HG02571 (cell line): ENCODE measurements around the gene TMEM253.
A peak's percentile ranks its signal among the peaks of the same experiment; 100 is the strongest.

Source experiments
- ATAC-seq: cut with Tn5 transposase; IDR thresholded peaks from one replicate; pipeline ENCODE4 v1.9.1; 2021; ENCODE audit warnings: mild to moderate bottlenecking, moderate library complexity; ENCODE audit not compliant: unreplicated experiment

The TMEM253 gene

GRCh38 chr14:21089877-21090193, 11.0 kb upstream of the TMEM253 start:
- no peak for ATAC-seq

DNA sequence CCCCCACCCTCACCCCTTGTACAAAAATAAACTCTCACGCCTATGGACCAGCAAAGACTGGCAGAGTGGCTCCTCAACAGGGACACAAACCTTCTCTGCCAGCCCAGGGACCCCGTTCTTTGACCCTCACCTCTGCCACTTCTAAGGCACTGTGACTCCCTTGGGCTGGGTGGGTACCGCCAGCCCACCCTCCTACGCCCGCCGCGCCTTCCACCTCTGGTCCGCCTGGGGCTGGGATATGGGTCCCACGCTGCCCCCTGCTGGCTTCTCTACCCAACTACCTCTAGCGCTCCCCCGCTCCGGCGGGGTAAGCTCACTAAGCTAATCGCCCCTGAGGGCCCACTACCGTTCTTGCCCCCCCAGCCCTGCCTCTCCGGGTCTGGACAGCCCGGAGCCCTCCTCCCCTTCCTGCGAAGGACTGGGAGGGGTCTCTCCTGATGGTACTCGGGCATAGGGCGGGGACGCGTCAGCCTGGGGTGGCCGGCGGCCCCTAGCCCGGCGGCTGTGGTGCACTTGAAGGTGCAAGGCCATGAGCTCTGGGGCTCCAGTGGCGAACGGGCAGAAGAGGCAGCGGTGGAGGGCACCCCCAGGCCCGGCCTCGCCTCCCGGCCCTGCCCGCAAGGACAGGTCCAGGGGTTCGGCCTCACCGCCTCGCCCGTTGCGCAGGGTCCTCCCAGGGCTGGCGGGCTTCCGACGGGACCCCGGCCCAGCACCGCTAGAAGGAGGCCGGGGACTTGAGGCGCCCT, 10.5 kb upstream of the TMEM253 start:
- no peak for ATAC-seq

DNA sequence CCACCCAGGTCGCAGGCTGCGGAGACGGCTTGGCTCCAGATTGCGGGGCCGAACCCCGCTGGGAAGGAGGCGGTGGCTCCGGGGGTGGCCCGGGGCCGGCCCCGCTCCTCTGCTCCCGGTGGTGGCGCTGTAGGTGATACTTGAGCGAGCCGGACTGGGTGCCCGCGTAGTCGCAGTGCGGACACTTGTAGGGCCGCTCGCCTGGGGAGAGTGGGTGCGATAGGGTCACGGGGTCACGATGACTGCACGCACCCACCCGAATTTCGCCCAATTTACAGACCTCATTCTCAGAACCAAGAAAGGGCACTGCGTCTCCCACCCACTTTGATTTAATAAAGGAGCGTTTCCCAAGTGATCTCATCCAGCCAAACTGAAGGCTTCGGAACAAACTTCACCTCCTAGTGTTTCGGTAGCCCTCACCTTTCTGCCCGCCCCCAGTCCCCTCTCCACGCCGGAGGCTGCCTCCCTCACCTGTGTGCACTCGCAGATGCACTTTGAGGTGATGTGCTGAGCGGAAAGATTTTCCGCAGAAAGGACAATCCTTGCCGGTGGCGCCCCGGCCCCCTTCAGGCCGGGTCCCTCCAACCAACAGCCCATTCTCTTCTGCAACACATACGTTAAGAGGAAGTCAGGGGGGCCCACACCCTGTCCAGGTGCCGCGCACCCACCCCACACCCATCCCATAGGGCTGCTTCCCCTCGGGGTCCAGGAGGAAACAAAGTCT, 9.8 kb upstream of the TMEM253 start:
- no peak for ATAC-seq

DNA sequence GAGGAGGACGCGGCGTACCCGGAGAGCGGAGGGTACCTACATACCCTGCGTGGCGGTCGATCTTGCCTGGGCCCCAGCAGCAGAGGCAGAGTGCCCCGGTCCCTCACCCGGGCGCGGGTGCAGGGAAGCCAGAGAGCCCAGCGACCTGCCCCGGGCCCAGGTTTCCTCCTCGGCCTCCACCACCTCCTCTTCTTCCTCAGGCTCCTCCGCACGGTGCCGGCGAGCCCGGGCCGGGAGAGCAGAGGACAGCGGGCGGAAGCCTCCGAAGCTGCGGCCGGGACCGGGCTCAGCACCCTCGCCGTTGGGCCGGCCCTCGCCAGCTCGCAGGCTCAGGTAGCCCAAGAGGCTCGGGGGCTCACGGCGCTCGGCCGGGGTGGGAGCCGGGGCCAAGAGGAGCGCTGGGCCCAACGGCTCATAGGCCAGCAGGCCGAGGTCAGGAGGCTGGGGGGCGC, 9.0 kb upstream of the TMEM253 start:
- no peak for ATAC-seq

DNA sequence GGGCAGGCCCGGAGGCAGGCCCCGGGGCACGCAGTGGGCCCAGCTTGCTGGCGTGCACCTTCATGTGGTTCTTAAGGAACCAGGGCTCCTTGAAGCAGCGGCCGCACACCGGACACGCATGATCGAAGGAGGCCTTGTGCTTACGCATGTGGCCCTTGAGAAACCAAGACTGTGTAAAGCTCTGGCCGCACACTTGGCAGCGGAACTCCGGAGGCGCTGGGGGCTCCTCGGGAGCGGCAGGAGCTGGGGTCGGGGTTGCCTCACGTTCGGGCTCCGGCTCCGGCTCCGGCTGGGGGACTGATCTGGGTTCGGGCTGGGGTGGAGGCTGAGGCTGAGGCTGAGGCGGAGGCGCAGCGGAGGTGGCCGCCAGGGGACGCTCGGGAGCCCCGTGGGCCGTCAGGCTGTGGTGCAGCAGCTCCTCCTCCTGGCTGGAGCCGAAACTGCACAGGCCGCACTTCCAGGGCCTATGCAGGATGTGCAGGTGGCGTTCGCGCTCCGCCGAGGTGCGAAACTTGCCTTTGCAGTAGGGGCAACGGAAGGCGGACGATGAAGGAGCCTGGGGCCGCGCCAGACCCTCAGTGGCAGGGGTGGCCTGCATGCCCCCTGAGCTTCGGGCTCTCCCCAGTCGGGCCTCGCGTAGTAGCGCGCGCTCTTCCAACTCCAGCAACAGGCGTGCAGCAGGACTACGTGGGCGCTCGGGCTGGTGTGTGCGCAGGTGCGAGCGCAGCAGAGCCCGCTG, 8.4 kb upstream of the TMEM253 start:
- ATAC-seq, result peak; percentile 80

DNA sequence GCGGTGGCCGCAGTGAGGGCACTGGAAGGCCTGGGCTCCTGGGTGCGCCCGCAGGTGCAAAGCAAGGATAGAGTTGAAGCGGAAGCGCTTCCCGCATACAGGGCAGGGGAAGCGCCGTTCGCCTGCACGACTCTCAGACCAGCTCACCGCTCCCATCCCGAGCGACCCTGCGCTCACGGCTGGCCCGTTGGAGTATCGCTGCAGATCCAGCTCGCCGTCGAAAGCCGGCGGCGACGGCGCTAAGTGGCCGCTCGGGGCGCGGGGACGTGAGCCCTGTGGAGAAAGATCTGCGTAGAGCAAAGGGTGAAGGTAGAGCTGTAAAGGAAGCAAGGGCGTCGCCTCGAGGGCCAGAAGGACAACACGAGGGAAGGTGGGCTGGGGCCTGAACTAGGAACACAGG, 7.8 kb upstream of the TMEM253 start:
- no peak for ATAC-seq

GRCh38 chr14:21093769-21094681, 6.8 kb upstream of the TMEM253 start:
- ATAC-seq, result no peak

- ATAC-seq, result no peak
Measured at GRCh38 chr14:21095430-21096205, 5.2 kb upstream of the TMEM253 start.

GRCh38 chr14:21096438-21096837, 4.4 kb upstream of the TMEM253 start:
- ATAC-seq, result no peak

- no peak for ATAC-seq
Measured at GRCh38 chr14:21096978-21097635, 3.8 kb upstream of the TMEM253 start.

- no peak for ATAC-seq
Measured at GRCh38 chr14:21097636-21098075, 3.2 kb upstream of the TMEM253 start.

- no peak for ATAC-seq
Measured at GRCh38 chr14:21098076-21098891, 2.6 kb upstream of the TMEM253 start, which contains the start of gene ZNF219. TSS of gene ZNF219 (minus strand) at chr14:21098655. CDS start at chr14:21093591, 5,064 bp downstream.

GRCh38 chr14:21098892-21099595, 1.8 kb upstream of the TMEM253 start:
- ATAC-seq, result no peak

GRCh38 chr14:21099596-21099985, 1.3 kb upstream of the TMEM253 start:
- no peak for ATAC-seq

DNA sequence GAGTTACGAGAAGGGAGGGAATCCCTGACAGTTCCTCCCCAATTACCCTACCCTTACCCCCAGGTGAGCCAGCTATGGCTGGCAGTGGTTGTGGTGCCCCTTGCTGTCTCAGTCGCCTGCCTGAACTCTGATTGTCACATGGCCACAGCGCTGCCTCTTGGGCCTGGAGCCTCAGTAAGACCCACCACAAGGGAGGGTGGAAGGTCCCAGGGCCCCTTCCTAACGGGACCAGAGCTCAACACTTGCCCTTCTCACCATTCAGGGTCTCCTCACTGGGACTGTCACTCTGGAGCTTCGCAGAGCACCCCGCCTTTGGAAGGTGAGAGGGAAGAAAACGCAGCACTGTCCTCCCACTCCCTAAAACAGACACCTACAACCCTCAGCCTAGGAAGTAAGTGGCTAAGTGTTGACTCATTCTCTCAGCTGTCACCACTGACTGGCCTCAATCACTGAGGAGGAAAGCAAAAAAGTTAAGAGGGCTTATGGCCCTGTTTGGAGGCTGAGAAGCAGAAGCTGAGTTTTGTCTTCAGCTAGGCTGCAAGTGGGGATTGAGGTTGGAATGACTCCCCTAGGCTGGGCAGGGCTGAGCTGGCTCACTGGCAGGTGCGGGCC, 1.0 kb downstream of the TMEM253 start:
- no peak for ATAC-seq

DNA sequence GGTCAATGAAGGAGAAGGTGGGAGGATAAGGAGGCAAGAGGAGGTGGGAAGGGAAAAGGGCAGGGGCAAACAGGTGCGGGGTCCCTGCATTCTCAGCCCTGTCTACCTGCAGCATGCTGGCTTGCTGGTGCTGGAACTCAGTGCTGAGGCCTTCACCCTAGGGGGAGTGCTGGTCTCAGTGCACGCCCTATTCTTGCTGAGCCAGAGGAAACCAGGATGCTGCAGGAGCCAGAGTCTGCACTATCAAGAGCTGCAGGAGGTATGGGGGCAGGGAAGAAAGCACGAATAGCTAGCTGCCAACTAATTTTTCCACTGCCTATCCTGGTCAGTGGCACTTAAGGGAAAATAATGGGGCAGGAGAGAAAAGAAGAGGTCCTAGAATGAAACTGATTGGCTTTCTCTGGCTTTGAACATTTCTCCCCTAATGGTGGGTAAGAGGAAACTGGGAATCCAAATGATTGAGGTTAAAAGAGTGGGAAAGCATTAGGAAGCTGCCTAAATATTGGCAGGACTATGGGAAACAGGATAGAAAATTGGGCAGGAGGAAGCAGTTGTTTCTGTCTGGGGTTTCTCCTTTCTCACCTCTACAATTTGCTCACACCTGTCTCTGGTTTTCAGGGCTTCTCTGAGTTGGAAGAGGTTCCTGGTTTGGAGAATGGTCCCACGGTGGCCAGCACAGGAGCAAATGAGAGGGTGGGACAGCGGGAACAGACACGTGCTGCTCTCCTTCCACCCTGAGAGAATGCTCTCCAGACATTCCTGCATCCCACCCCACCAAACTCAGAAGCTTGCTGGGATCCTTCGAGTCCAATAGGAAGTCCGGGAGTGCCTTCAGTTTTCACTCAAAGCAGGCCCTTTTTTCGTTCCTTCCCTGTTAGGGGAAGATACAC, 1.9 kb downstream of the TMEM253 start:
- ATAC-seq, result no peak

DNA sequence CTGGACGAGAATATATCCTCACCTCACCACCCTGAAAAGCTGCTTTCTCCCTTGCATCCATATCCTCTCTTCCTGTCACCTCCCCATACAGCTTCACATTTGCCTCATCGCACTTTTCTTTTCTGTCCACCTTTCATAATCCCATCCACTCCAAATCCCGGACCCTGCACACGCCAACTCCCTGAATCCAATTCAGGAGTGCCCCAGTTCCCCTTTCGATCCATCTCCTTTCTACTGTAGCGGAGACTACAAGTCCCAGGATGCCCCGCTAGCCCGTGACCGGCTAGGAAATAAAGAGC, 2.5 kb downstream of the TMEM253 start:
- no peak for ATAC-seq
